Muscle of arm (tissue), 12 donors: ENCODE measurements around the gene RBM4B. TPM values are rescaled to one million over a fixed set of nuclear protein-coding genes. Genes with fewer than 3 reads are reported as not detected.

Experiments
- DNase-seq: peaks from one replicate; pipeline ENCODE4 v3.0.0-alpha.2; 2013
- polyA plus RNA-seq, 12 donors: library from polyadenylated mRNA; unstranded; fragments of 120-200 nt; gene quantifications; one replicate each; pipeline ENCODE4 v1.2.1, GENCODE V29; 2013; ENCODE audit not compliant: insufficient read length in 12 of 12

The RBM4B gene
- polyA plus RNA-seq, 12 donors = 29.2 to 54.5 (median 34.5) TPM; not detected in 1

GRCh38 chr11:66688561-66689534 is 11.2 kb upstream of the RBM4B start:
- no peak for DNase-seq

- DNase-seq = no peak
Observed at GRCh38 chr11:66687831-66688281, 10.2 kb upstream of the RBM4B start.

GRCh38 chr11:66686801-66687750 is 9.4 kb upstream of the RBM4B start:
- no peak for DNase-seq

- DNase-seq = no peak
Observed at GRCh38 chr11:66686100-66686785, 8.6 kb upstream of the RBM4B start.

GRCh38 chr11:66685276-66686099 is 7.8 kb upstream of the RBM4B start:
- no peak for DNase-seq

- no peak for DNase-seq
Observed at GRCh38 chr11:66684635-66685034, 6.9 kb upstream of the RBM4B start.

- DNase-seq = no peak
Observed at GRCh38 chr11:66683877-66684276, 6.2 kb upstream of the RBM4B start.

GRCh38 chr11:66680966-66681645 is 3.4 kb upstream of the RBM4B start:
- no peak for DNase-seq

- no peak for DNase-seq
Observed at GRCh38 chr11:66676931-66677598, 622 bp downstream of the RBM4B start.

- no peak for DNase-seq
Observed at GRCh38 chr11:66676282-66676919, 1.3 kb downstream of the RBM4B start.

GRCh38 chr11:66674964-66675602 is 2.6 kb downstream of the RBM4B start:
- DNase-seq = no peak

- DNase-seq = no peak
Observed at GRCh38 chr11:66670816-66671215, 6.9 kb downstream of the RBM4B start.

GRCh38 chr11:66665369-66665768 is 12.3 kb downstream of the RBM4B start:
- DNase-seq = no peak

GRCh38 chr11:66663741-66664296 is 13.9 kb downstream of the RBM4B start:
- no peak for DNase-seq

- DNase-seq = no peak
Observed at GRCh38 chr11:66659763-66660162, 17.9 kb downstream of the RBM4B start.

- no peak for DNase-seq
Observed at GRCh38 chr11:66653123-66653522, 24.6 kb downstream of the RBM4B start.

- no peak for DNase-seq
Observed at GRCh38 chr11:66652651-66653050, 25.0 kb downstream of the RBM4B start.

- no peak for DNase-seq
Observed at GRCh38 chr11:66651016-66651415, 26.7 kb downstream of the RBM4B start.
